SK-N-SH treated with all-trans-retinoic acid at 6 μM for 48 hours (cell line): ENCODE measurements around the gene CTPS2.

Experiments
- ARNTL ChIP-seq: fragments of 450-650 bp; formaldehyde crosslinking; IDR thresholded peaks from 2 replicates; pipeline ENCODE4 v1.5.0; 2020; ENCODE audit warnings: low read depth, mild to moderate bottlenecking, moderate library complexity, borderline replicate concordance
- BACH2 ChIP-seq: fragments of 250-450 bp; sonication (Bioruptor Pico); IDR thresholded peaks from 2 replicates; pipeline ENCODE4 v1.9.0; 2021; ENCODE audit warnings: mild to moderate bottlenecking, borderline replicate concordance
- ESRRG ChIP-seq: fragments of 250-450 bp; sonication (Bioruptor Pico); IDR thresholded peaks from 2 replicates; pipeline ENCODE4 v1.6.1; 2021; ENCODE audit warnings: mild to moderate bottlenecking
- ISL1 ChIP-seq: fragments of 250-450 bp; sonication (Bioruptor Pico); IDR thresholded peaks from 2 replicates; pipeline ENCODE4 v2.1.2; 2022; ENCODE audit warnings: mild to moderate bottlenecking, moderate library complexity
- PPARA ChIP-seq: fragments of 250-450 bp; sonication (Bioruptor Pico); IDR thresholded peaks from 2 replicates; pipeline ENCODE4 v1.5.0; 2020; ENCODE audit warnings: mild to moderate bottlenecking, borderline replicate concordance
- RARB ChIP-seq: fragments of 250-450 bp; sonication (Bioruptor Pico); IDR thresholded peaks from 2 replicates; pipeline ENCODE4 v1.8.0; 2021; ENCODE audit warnings: mild to moderate bottlenecking, moderate library complexity
- TCF4 ChIP-seq: fragments of 250-450 bp; sonication (Bioruptor Pico); IDR thresholded peaks from 2 replicates; pipeline ENCODE4 v1.8.0; 2021; ENCODE audit warnings: mild to moderate bottlenecking, moderate library complexity, borderline replicate concordance
- ZFP3 ChIP-seq: fragments of 250-450 bp; sonication (Bioruptor Pico); IDR thresholded peaks from 2 replicates; pipeline ENCODE4 v1.5.0; 2020; ENCODE audit warnings: mild to moderate bottlenecking, moderate library complexity
- ZNF565 ChIP-seq: fragments of 450-650 bp; formaldehyde crosslinking; conservative IDR thresholded peaks from 2 replicates; pipeline ENCODE4 v1.5.0; 2020; ENCODE audit warnings: low read depth, mild to moderate bottlenecking, moderate library complexity
- TF ChIP-seq, protein P1 (sequence below): fragments of 250-450 bp; sonication (Bioruptor Pico); IDR thresholded peaks from 2 replicates; pipeline ENCODE4 v1.8.0; 2020; ENCODE audit warnings: mild to moderate bottlenecking, moderate library complexity, borderline replicate concordance
- TF ChIP-seq, protein P2 (sequence below): fragments of 250-450 bp; sonication (Bioruptor Pico); IDR thresholded peaks from 2 replicates; pipeline ENCODE4 v1.5.1; 2021; ENCODE audit warnings: mild to moderate bottlenecking, moderate library complexity
- TF ChIP-seq, protein P3 (sequence below): fragments of 250-450 bp; sonication (Bioruptor Pico); IDR thresholded peaks from 2 replicates; pipeline ENCODE4 v1.5.0; 2020; ENCODE audit warnings: mild to moderate bottlenecking, moderate library complexity
- TF ChIP-seq, protein P4 (sequence below): fragments of 250-450 bp; sonication (Bioruptor Pico); IDR thresholded peaks from 2 replicates; pipeline ENCODE4 v1.8.0; 2021; ENCODE audit warnings: low read depth, mild to moderate bottlenecking, moderate library complexity, borderline replicate concordance

DNA sequence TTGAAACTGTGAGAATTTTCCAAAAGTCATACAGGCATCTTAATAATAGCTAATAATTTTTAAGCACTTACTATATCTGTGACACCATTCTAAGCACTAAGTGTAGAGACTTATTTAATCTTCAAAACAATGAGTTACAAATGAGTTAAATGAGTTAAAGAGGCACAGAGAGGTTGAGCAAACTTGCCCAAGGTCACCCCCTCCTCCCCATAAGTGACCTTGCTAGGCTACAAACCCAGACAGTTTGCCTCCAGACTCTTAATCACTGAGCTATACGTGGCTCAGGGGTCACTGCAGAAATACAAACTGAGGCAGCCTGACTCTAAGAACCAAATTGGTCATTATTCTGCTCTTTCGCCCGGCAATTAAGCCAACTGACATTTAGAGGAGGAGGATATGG is 15.5 kb downstream of the CTPS2 start:
- no peak for TF ChIP-seq ZFP3
- TF ChIP-seq, protein P1, sequence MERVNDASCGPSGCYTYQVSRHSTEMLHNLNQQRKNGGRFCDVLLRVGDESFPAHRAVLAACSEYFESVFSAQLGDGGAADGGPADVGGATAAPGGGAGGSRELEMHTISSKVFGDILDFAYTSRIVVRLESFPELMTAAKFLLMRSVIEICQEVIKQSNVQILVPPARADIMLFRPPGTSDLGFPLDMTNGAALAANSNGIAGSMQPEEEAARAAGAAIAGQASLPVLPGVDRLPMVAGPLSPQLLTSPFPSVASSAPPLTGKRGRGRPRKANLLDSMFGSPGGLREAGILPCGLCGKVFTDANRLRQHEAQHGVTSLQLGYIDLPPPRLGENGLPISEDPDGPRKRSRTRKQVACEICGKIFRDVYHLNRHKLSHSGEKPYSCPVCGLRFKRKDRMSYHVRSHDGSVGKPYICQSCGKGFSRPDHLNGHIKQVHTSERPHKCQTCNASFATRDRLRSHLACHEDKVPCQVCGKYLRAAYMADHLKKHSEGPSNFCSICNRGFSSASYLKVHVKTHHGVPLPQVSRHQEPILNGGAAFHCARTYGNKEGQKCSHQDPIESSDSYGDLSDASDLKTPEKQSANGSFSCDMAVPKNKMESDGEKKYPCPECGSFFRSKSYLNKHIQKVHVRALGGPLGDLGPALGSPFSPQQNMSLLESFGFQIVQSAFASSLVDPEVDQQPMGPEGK: no peak
- TF ChIP-seq RARB (CRISPR knock-in tag): no peak
- no peak for TF ChIP-seq ESRRG (CRISPR knock-in tag)
- TF ChIP-seq, protein P2, sequence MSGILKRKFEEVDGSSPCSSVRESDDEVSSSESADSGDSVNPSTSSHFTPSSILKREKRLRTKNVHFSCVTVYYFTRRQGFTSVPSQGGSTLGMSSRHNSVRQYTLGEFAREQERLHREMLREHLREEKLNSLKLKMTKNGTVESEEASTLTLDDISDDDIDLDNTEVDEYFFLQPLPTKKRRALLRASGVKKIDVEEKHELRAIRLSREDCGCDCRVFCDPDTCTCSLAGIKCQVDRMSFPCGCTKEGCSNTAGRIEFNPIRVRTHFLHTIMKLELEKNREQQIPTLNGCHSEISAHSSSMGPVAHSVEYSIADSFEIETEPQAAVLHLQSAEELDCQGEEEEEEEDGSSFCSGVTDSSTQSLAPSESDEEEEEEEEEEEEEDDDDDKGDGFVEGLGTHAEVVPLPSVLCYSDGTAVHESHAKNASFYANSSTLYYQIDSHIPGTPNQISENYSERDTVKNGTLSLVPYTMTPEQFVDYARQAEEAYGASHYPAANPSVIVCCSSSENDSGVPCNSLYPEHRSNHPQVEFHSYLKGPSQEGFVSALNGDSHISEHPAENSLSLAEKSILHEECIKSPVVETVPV: no peak
- no peak for TF ChIP-seq TCF4
- no peak for TF ChIP-seq BACH2 (CRISPR knock-in tag)
- TF ChIP-seq, protein P3, sequence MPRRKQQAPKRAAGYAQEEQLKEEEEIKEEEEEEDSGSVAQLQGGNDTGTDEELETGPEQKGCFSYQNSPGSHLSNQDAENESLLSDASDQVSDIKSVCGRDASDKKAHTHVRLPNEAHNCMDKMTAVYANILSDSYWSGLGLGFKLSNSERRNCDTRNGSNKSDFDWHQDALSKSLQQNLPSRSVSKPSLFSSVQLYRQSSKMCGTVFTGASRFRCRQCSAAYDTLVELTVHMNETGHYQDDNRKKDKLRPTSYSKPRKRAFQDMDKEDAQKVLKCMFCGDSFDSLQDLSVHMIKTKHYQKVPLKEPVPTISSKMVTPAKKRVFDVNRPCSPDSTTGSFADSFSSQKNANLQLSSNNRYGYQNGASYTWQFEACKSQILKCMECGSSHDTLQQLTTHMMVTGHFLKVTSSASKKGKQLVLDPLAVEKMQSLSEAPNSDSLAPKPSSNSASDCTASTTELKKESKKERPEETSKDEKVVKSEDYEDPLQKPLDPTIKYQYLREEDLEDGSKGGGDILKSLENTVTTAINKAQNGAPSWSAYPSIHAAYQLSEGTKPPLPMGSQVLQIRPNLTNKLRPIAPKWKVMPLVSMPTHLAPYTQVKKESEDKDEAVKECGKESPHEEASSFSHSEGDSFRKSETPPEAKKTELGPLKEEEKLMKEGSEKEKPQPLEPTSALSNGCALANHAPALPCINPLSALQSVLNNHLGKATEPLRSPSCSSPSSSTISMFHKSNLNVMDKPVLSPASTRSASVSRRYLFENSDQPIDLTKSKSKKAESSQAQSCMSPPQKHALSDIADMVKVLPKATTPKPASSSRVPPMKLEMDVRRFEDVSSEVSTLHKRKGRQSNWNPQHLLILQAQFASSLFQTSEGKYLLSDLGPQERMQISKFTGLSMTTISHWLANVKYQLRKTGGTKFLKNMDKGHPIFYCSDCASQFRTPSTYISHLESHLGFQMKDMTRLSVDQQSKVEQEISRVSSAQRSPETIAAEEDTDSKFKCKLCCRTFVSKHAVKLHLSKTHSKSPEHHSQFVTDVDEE (CRISPR knock-in tag): no peak
- TF ChIP-seq, protein P4, sequence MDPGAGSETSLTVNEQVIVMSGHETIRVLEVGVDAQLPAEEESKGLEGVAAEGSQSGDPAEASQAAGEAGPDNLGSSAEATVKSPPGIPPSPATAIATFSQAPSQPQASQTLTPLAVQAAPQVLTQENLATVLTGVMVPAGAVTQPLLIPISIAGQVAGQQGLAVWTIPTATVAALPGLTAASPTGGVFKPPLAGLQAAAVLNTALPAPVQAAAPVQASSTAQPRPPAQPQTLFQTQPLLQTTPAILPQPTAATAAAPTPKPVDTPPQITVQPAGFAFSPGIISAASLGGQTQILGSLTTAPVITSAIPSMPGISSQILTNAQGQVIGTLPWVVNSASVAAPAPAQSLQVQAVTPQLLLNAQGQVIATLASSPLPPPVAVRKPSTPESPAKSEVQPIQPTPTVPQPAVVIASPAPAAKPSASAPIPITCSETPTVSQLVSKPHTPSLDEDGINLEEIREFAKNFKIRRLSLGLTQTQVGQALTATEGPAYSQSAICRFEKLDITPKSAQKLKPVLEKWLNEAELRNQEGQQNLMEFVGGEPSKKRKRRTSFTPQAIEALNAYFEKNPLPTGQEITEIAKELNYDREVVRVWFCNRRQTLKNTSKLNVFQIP (CRISPR knock-in tag): no peak
- no peak for TF ChIP-seq ARNTL (CRISPR knock-in tag)
- TF ChIP-seq ISL1 (CRISPR knock-in tag): no peak
- TF ChIP-seq PPARA (CRISPR knock-in tag): no peak
- no peak for TF ChIP-seq ZNF565 (CRISPR knock-in tag)
